ENCODE data around the gene LRRN4CL. TPM values are rescaled to one million over a fixed set of nuclear protein-coding genes. Genes with fewer than 3 reads are reported as not detected.
"Not testable (repeated sequence)": the region's sequence is repeated elsewhere in the genome, so short reads cannot be mapped to it uniquely, and the experiment has no call there.

LRRN4CL gene
- total RNA-seq = 195 and 219 TPM in 2 replicates
- polyA plus RNA-seq (2012) = 24.4 TPM

- DNase-seq (ENCODE audit: low read depth) = peak; percentile 100
Observed at GRCh38 chr11:62689421-62690183, at the start of gene LRRN4CL. LRRN4CL (minus strand) TSS chr11:62689530; CDS start chr11:62688508, 1,022 bp downstream.

DNA sequence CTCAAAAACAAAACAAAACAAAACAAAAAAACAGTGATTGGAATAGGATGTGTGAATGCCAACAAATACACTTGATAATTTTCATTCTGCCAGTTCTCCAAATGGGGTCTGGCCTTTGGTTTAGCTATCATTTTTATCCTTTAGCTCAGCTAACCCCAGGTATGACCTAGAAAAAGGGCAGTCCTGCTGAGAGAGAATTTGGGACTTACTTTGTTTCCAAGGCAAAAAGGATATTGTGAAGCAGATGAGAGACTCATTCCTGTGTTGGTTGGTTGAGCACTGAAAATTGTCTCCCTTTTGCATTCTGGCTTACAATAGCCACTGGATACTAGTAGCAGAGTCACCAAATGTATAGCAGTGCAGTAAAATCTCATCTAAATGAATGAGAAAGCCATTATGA lies 47.9 kb upstream of the LRRN4CL start:
- DNase-seq (ENCODE audit: low read depth) = no peak

DNA sequence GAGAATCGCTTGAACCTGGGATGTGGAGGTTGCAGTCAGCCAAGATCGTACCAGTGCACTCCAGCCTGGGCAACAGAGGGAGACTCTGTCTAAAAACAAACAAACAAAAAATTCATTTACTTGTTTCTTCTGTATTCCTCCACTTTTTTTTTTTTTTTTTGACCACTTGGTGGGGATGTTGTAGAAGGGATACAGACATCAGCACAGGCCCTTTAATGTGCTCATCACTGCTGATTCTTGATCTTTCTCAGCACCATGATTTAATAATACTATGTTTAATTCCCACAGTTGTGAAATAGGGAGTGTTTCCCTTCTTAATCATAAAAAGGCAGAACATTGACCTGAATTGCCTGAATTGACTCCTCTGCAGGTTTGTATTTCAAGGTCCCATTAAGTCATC lies 43.5 kb upstream of the LRRN4CL start:
- peak; percentile 6 for DNase-seq (ENCODE audit: low read depth)

- not testable (repeated sequence) for DNase-seq (ENCODE audit: low read depth)
Observed at GRCh38 chr11:62730076-62730475, 40.7 kb upstream of the LRRN4CL start.

DNA sequence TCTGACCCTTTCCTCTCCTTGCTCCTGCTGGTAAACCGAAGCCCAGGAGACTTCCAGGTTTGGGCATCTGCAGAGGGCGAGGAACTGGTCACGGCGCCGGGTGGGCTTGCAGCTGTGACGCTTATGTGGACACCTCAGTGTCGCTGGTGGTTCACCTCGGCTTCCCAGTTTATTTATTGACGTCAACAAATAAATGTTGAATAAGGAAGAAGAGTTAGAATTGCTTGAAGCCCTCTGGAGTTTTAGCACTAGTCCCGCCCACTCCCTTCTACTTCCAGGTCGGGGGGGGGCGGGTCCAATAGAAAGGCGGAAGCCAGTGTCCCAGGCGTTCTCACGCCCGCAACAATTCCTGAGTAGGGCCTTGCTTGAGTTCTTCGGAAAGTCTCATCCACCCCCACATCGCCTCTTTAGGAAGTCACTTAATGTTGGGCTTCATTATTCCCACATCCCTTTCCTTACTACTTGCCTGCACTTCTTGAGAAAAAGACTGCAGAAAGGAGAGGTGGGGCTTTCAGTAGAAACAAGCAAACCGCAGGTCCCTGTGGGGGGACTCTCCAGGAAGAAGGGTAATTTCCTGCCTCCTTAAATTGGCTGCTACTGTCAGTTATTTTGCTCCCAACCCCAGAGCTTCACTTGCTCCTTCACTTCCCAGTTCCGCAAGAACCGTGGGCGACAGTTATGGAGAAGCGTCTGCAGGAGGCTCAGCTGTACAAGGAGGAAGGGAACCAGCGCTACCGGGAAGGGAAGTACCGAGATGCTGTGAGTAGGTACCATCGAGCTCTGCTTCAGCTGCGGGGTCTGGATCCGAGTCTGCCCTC lies 39.0 kb upstream of the LRRN4CL start, which contains the start of gene TTC9C:
Gene TTC9C, plus strand, starts transcription at position 316 of the 818 bp plus-strand sequence. Its CDS starts 363 bp downstream, at position 679.
- peak; percentile 88 for DNase-seq (ENCODE audit: low read depth)

GRCh38 chr11:62727872-62728170 lies 38.5 kb upstream of the LRRN4CL start:
- DNase-seq (ENCODE audit: low read depth) = peak; percentile 99

DNA sequence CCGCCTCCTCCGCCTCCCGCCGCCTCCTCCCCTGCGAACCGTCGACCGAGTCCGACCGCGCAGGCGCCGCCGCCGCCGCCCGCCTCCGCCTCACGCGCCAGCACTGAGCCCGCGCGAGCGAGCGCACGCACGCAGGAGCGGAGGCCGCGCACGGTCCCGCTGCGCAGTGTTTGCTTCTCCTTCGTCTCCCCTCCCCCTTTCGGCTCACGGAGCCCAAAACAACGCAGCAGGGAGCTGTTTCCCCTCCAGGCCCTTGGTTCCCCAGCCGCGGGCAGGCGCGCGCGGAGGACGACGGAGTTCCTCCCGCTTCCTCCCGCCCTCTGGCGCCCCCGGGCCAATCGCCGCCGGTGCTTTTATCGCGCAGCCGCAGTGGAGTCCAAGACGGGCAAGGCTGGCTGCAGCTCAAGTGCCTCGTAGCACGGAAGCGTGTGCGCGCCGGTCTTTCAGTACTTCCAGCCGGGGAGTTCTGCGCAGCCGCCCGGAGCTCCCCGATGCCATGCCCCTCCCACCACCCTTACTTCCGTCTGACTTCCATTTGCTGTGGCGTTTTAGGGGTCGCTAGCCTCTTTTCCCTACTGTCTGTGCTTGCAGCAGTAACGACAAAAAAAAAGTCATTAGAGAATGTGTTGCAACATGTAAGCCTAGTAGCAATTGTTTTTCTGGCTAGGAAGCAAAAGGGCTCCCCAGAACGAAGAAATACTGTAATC lies 38.0 kb upstream of the LRRN4CL start, which contains the start of gene HNRNPUL2:
Gene HNRNPUL2, minus strand, starts transcription at position 293 of the 707 bp plus-strand sequence. CDS start 301 bp downstream, outside the sequence.
- peak; percentile 99 for DNase-seq (ENCODE audit: low read depth)

DNA sequence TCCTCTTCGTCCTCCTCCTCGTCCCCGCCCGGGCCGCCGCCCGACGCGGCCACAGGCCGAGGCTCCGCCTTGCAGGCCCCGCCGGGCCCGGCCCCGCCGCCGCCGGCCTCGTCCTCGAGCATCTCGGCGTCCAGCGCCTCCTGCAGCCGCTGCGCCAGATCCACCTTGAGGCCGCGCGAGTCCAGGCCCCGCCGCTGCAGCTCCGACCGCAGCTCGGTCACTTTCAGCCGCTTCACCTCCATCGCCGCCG lies 37.5 kb upstream of the LRRN4CL start:
- no peak for DNase-seq (ENCODE audit: low read depth)

- DNase-seq (ENCODE audit: low read depth) = peak; percentile 2
Observed at GRCh38 chr11:62726156-62726914, 37.0 kb upstream of the LRRN4CL start.

DNA sequence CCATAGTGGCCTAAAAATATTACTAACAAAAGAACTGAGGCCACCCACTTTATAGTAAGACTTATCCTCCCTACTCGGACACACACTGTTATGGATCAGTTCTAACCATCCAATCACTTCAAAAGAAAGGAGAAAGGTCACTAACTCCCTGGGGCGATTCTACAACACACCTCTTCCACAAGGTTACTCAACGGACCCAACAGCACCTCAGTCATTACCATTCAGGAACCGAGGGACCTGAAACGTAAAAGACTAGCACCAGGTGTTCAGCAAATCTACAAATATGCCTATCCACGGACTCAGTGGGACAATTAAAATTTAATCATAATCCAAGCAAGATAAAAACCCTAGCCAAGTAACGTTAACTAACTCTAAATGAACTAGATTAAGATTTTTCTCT lies 36.3 kb upstream of the LRRN4CL start:
- peak; percentile 2 for DNase-seq (ENCODE audit: low read depth)

DNA sequence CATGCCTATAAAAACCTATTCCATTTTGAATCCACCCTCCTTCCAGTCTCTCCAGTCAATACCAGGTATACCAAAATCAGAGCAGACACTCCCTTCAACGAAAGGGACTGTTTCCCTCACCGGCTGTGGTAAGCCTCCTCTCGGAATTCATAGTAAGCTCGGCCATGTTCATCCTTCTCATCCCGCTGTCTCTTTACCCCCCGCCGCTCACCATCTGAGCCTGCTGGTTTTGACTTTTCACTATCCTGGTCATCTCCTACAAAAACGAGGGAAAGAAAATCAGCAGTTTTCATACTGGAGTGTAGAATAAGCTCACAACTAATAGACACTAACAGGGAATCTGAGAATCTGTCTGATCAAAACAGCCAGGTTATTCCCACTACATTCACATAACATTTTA lies 34.8 kb upstream of the LRRN4CL start:
- no peak for DNase-seq (ENCODE audit: low read depth)

DNA sequence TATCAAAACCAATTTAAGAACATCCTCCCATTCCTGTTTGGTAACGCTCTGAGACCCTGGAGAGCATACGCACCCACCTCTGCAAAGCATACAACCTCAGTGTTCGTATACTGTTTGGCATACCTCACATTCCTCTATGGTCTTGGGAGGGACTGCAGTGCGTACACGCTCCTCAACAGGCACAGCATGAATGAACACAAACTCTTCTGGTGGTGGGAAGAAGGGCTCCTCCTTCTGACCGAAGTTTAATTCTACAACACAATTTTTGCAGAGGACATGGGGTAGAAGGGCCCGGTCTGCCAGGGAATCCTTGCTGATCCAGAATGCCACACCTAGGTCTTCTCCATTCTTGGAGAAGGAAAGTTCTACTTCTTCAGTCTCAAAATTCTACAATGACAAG lies 32.7 kb upstream of the LRRN4CL start:
- DNase-seq (ENCODE audit: low read depth) = no peak

DNA sequence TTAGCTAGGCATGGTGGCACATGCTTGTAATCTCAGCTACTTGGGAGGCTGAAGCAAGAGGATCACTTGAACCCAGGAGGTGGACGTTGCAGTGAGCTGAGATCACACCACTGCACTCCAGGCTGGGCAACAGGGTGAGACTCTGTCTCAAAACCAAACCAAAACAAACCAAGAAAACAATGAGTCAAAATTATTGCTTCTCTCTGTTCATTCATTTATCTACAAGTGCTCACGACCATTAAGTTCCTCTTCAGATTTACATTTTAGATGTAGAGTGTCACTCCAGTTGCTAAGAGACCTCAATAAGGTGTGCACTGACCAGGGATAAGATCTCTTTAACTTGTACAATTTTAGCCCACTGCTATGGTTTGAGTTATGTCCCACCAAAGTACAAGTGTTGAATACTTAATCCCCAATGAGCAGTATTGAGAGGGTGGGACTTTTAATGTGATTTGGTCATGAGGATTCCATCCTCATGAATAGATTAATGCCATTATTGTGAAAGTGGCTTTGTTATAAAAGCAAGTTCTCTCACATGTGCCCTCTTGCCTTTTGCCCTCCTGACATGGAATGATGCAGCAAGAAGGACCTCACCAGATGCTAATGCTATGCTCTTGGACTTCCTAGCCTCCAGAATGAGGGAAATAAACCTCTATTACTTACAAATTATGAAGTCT lies 30.1 kb upstream of the LRRN4CL start:
- DNase-seq (ENCODE audit: low read depth) = no peak

GRCh38 chr11:62716816-62717215 lies 27.5 kb upstream of the LRRN4CL start:
- no peak for DNase-seq (ENCODE audit: low read depth)

GRCh38 chr11:62716206-62716605 lies 26.9 kb upstream of the LRRN4CL start:
- no peak for DNase-seq (ENCODE audit: low read depth)

DNA sequence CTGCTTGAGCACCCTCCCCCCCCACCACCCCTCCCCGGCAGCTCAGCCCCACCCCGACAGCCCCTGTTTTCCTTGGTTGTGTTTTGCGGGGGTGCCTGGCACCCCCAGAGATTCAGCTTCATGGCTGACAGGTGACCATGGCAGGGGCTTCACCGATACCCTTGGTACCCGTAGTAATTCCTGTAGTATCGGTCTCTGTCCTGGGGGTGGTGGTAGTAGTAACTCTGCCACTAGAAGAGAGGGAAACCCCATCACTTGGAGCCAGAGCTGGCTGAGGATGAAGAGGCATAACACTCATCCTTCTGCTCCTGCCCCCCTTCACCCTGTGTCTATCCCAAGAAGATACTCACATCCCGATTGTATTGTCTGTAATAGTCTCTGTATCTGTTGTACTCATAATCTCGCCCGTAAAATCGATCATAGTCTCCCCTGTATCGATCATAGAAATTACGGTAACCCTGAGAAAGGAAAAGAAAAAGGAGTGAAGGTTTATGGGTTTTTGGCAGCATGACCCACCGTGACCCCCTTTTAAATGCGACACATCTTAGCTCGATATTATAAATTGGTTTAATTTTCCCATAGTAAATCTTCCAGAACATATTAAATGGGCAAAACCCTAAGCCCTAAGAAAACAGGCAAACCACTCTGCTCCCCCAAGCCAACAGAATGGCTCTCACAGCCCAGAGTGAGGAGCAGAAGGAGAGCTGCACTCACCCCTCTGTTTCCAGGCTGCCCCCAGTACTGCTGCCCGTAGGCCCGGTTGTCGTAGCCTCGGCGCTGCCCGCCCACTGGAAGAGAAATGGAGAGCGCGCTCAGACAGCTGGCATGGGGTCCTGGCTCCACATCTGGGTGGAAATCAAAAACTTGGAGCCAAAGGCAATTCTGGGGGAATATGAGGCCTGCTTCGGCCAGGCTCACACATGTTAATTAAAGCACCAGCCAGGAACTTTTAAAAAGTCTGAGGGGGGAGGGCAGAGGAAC lies 26.1 kb upstream of the LRRN4CL start:
- no peak for DNase-seq (ENCODE audit: low read depth)

GRCh38 chr11:62713343-62713742 lies 24.0 kb upstream of the LRRN4CL start:
- DNase-seq (ENCODE audit: low read depth) = peak; percentile 31

- DNase-seq (ENCODE audit: low read depth) = no peak
Observed at GRCh38 chr11:62712861-62713260, 23.5 kb upstream of the LRRN4CL start.

DNA sequence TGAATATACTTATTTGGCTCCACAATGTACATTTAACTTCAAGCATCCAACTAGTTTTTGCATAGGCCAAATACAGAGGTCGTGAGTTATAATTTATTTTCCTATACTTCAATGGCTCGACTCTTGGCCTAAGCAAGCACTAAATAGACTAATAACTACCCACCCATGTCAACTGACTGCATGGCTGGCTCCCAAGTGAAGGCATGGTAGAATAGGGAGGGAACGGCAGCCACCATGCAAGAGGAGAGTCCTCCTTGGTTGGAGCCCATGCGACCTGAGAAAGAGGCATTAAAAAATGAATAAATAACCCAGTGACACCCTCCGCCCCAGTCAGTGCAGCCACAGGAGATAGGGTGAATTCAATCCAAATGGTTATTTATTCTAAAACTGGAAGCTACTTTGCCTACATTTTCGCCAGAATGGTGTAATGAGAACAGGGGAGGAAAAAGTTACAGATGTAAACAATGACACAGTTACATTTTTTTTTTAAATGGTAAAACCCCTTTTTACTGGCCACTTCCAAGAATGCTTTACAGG lies 23.0 kb upstream of the LRRN4CL start:
- no peak for DNase-seq (ENCODE audit: low read depth)
